ENCODE data around the gene ZDBF2. TPM values are rescaled to one million over a fixed set of nuclear protein-coding genes. Genes with fewer than 3 reads are reported as not detected.

ZDBF2 gene
- total RNA-seq, 1 donor from 2014 or later = 5.0 TPM

GRCh38 chr2:206323033-206323432, 48.6 kb downstream of the ZDBF2 start:
- no peaks in the 10 kb centered on the region for H3K27me3 ChIP-seq
- no peaks in the 10 kb centered on the region for H3K36me3 ChIP-seq
- no peak overlapping the region for H3K4me3 ChIP-seq
- H3K27ac ChIP-seq = no peak overlapping the region
- intact Hi-C loops (cut with DNase I) = no loop called here
- H3K9me3 ChIP-seq = no peaks in the 10 kb centered on the region
- TF ChIP-seq CTCF (IDR thresholded peaks at IDR 0.05) = no peak
- H3K4me1 ChIP-seq = no peaks in the 10 kb centered on the region
- no peak for DNase-seq (ENCODE audit: low spot score in 2 of 2)

DNA sequence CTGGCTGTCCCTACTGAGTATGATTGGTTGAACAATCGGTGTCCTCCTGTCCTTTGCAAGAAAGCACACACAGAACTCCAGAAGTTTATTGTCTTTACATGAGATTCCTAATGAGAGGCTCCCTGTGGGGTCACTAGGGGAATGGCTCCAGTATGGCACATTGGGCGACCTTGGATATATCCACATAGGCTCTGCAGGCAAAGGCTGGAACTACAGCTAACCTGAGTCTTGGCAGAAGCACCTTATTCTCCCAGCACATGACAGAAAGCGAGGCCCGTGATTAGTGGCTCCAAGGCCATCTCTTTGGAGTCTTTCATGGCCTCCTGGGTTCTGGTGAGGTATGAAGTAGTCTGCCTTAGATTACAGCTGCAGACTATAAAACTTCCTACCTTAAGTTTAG, 49.0 kb downstream of the ZDBF2 start:
- DNase-seq (ENCODE audit: low spot score in 2 of 2) = no peak
- Histone ChIP-seq H3K4me1 (no peaks in the 10 kb centered on the region), H3K27ac (no peak overlapping the region), H3K9me3 (no peaks in the 10 kb centered on the region), H3K4me3 (no peak overlapping the region), H3K27me3 (no peaks in the 10 kb centered on the region), H3K36me3 (no peaks in the 10 kb centered on the region)
- no peak for TF ChIP-seq CTCF (IDR thresholded peaks at IDR 0.05)
- intact Hi-C loops (cut with DNase I) = no loop called here

DNA sequence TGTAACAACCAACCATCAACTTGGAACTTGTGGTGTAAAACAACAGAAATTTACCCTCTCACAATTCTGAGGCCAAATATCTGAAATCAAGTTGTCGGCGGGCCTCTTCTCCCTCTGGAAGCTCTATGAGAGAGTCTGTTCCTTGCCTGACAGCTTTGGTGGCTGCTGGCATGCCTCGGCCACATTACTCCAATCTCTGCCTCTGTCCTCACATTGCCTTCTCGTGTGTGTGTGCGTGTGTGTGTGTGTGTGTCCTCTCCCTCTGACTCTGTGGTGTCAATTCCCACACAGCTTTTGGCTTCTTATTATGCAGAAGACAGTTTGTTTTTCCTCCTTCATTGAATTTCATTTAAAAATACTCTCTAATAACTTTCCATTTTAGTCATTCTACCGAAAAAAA, 50.4 kb downstream of the ZDBF2 start:
- H3K4me1 ChIP-seq = no peaks in the 10 kb centered on the region
- no peaks in the 10 kb centered on the region for H3K9me3 ChIP-seq
- no peak for TF ChIP-seq CTCF (IDR thresholded peaks at IDR 0.05)
- H3K27me3 ChIP-seq = no peaks in the 10 kb centered on the region
- intact Hi-C loops (cut with DNase I) = no loop called here
- DNase-seq (ENCODE audit: low spot score in 2 of 2) = no peak
- H3K27ac ChIP-seq = no peak overlapping the region
- H3K4me3 ChIP-seq = no peak overlapping the region
- no peaks in the 10 kb centered on the region for H3K36me3 ChIP-seq

DNA sequence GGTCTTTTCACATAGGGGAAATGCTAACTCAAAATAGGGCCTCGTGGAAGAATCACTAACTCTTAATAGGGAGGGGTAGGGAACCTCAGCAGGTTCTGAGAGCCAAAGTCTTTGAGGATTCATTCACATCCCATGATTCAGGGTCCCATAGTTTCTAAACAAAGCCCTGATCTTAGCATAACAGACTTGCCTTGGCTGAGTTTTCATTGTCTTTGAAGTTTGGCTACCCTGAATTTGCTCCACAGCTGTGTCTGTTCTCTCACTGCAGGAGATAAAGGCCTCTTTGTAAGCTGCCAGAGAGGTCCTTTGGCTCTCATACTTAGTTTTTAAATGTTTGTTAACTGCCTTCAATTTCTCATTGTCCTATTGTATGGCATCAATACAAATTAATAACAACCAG, 54.5 kb downstream of the ZDBF2 start:
- Histone ChIP-seq H3K36me3 (no peaks in the 10 kb centered on the region), H3K27ac (no peak overlapping the region), H3K4me1 (no peaks in the 10 kb centered on the region), H3K27me3 (no peaks in the 10 kb centered on the region), H3K4me3 (no peak overlapping the region), H3K9me3 (no peaks in the 10 kb centered on the region)
- DNase-seq (ENCODE audit: low spot score in 2 of 2) = no peak
- no peak for TF ChIP-seq CTCF (IDR thresholded peaks at IDR 0.05)
- intact Hi-C loops (cut with DNase I) = no loop called here

DNA sequence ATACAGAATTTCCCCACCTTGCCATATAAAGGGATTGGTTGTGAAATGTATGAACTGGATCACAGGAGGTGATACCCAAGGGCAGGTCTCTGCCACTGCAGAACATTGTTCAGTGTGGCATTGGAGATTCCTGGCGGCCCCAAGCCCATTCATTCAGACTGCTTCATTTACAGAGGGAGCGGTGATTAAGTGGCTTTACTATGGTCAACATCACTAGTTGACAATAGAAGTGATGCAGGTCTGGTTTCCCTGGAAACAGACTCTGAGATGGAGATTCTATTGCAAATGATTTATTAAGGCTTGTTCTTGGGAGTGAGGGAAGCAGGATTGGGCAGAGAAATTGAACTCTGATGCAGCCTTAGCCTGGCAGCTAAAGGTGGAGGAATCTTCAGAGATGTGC, 62.4 kb downstream of the ZDBF2 start:
- no peaks in the 10 kb centered on the region for H3K9me3 ChIP-seq
- intact Hi-C loops (cut with DNase I) = no loop called here
- no peak for TF ChIP-seq CTCF (IDR thresholded peaks at IDR 0.05)

GRCh38 chr2:206337956-206338355, 63.5 kb downstream of the ZDBF2 start:
- Histone ChIP-seq H3K27ac (no peak overlapping the region), H3K4me3 (no peak overlapping the region), H3K36me3 (no peaks in the 10 kb centered on the region), H3K4me1 (no peaks in the 10 kb centered on the region), H3K9me3 (no peaks in the 10 kb centered on the region), H3K27me3 (no peaks in the 10 kb centered on the region)
- intact Hi-C loops (cut with DNase I) = no loop called here
- no peak for TF ChIP-seq CTCF (IDR thresholded peaks at IDR 0.05)
- DNase-seq (ENCODE audit: low spot score in 2 of 2) = no peak

More for the DNA sequence above, 62.4 kb downstream of the ZDBF2 start:
- Histone ChIP-seq H3K27me3 (no peaks in the 10 kb centered on the region), H3K36me3 (no peaks in the 10 kb centered on the region), H3K4me3 (no peak overlapping the region), H3K27ac (no peak overlapping the region), H3K4me1 (no peaks in the 10 kb centered on the region)
- DNase-seq (ENCODE audit: low spot score in 2 of 2) = no peak

Data from ascending aorta (tissue), 2 donors.